Hepatocyte (in vitro differentiated cells): ENCODE data around the gene RBM19.

Source experiments
- CTCF ChIP-seq: fragments of 200-600 bp; sonication (generic); IDR thresholded peaks from 2 replicates; pipeline ENCODE4 v1.5.1; 2016; ENCODE audit warnings: antibody characterized with exemption, mild to moderate bottlenecking; ENCODE audit not compliant: poor library complexity
- EZH2 ChIP-seq: fragments of 200-600 bp; sonication (generic); IDR thresholded peaks from 2 replicates; pipeline ENCODE4 v1.6.1; 2016; ENCODE audit warnings: antibody characterized with exemption, mild to moderate bottlenecking, borderline replicate concordance
- EZH2phosphoT487 ChIP-seq: fragments of 200-600 bp; sonication (generic); IDR thresholded peaks from one replicate; pipeline ENCODE4 v1.6.1; 2018; ENCODE audit warnings: antibody characterized with exemption, mild to moderate bottlenecking, low read depth, moderate library complexity; ENCODE audit not compliant: unreplicated experiment, severe bottlenecking

DNA sequence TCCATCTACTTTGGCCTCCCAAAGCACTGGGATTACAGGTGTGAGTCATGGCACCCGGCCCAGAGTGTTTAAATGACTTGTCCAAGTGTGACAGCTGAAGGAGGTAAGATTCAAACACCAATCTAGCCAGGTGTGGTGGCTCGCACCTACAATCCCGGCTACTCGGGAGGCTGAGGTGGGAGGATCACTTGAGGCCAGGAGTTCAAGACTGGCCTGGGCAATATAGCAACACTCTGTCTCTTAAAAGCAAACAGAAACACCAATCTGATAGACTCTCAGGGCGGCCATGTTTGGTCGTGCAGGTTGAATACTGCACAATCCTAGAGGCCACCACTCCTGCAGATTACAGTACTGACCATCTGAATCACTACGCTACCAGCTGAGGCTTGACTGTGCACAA, 68.7 kb downstream of the RBM19 start:
- TF ChIP-seq CTCF (no peak), EZH2 (no peak), EZH2phosphoT487 (no peak)
